SK-N-SH (cell line): ENCODE measurements around the gene PHF21A. TPM values are rescaled to one million over a fixed set of nuclear protein-coding genes. Genes with fewer than 3 reads are reported as not detected.

Source experiments
- CTCF ChIA-PET: fragments of 300-600, 350-600 bp; formaldehyde crosslinking; extraction: SDS; loops from one replicate; lab custom pipeline; 2021; lab: Yijun Ruan, JAX
- POLR2A ChIA-PET: fragments of 350-600 bp; sonication (Branson Sonifier 250); formaldehyde crosslinking; extraction: SDS; loops from one replicate; lab custom pipeline; 2020; ENCODE audit warnings: antibody characterized with exemption, inconsistent platforms; lab: Yijun Ruan, JAX
- DNase-seq: peaks from one replicate; pipeline ENCODE4 v3.0.0; 2012
- H2AFZ ChIP-seq: fragments of 200-600 bp; sonication (generic); 2 replicates; pipeline ENCODE4 v1.8.1; 2016; ENCODE audit warnings: antibody characterized with exemption, mild to moderate bottlenecking, low read depth
- H3F3A ChIP-seq: fragments of 200-600 bp; sonication (generic); replicated peaks from 2 replicates; pipeline ENCODE3; 2016; ENCODE audit warnings: antibody characterized with exemption, mild to moderate bottlenecking; ENCODE audit not compliant: insufficient read depth
- H3K27ac ChIP-seq, 2 experiments: fragments of 200-500 bp in 1 of 2; fragments of 200-600 bp in 1 of 2; sonication (Bioruptor generic) in 1 of 2; sonication (generic), shearing (Covaris generic) in 1 of 2; 2 replicates each; pipeline versions ENCODE4 v1.5.1 to v1.6.1; 2014 to 2016; ENCODE audit warnings: low read depth in 2 of 2, inconsistent platforms in 1 of 2, low read length in 1 of 2, mild to moderate bottlenecking in 1 of 2, mixed read lengths in 1 of 2
- H3K27me3 ChIP-seq: fragments of 200-600 bp; sonication (generic), shearing (Covaris generic); 2 replicates; pipeline ENCODE4 v1.6.1; 2016; ENCODE audit warnings: mixed run types; ENCODE audit not compliant: insufficient read depth
- H3K36me3 ChIP-seq, 2 experiments: fragments of 200-500 bp in 1 of 2; fragments of 200-600 bp in 1 of 2; sonication (Bioruptor generic) in 1 of 2; sonication (generic) in 1 of 2; replicated peaks in 1 of 2; 2 replicates each; pipeline versions ENCODE3 to v1.5.1; 2014 to 2016; ENCODE audit warnings: low read length in 1 of 2, mild to moderate bottlenecking in 1 of 2; ENCODE audit not compliant: insufficient read depth in 2 of 2, control insufficient read depth in 1 of 2
- H3K4me1 ChIP-seq, 2 experiments: fragments of 200-500 bp in 1 of 2; fragments of 200-600 bp in 1 of 2; sonication (Bioruptor generic) in 1 of 2; sonication (generic), shearing (Covaris generic) in 1 of 2; 2 replicates each; pipeline versions ENCODE4 v1.5.1 to v1.6.1; 2014 to 2016; ENCODE audit warnings: low read depth in 1 of 2, low read length in 1 of 2, mixed run types in 1 of 2; ENCODE audit not compliant: insufficient read depth in 2 of 2, control insufficient read depth in 1 of 2
- H3K4me2 ChIP-seq: fragments of 200-600 bp; sonication (generic), shearing (Covaris generic); 2 replicates; pipeline ENCODE4 v1.6.1; 2017; ENCODE audit warnings: mixed run types
- H3K4me3 ChIP-seq, 2 experiments: fragments of 200-500 bp in 1 of 2; fragments of 200-600 bp in 1 of 2; sonication (Bioruptor generic) in 1 of 2; sonication (generic), shearing (Covaris generic) in 1 of 2; 2 replicates each; pipeline versions ENCODE4 v1.5.1 to v1.8.1; 2014 to 2016; ENCODE audit warnings: low read depth in 2 of 2, inconsistent platforms in 1 of 2, low read length in 1 of 2, mild to moderate bottlenecking in 1 of 2, mixed read lengths in 1 of 2, moderate library complexity in 1 of 2
- H3K79me2 ChIP-seq: fragments of 200-600 bp; sonication (generic); 2 replicates; pipeline ENCODE4 v1.8.1; 2017; ENCODE audit warnings: mild to moderate bottlenecking; ENCODE audit not compliant: insufficient read depth
- H3K9ac ChIP-seq: fragments of 200-600 bp; sonication (generic); 2 replicates; pipeline ENCODE4 v1.6.1; 2017; ENCODE audit warnings: mixed run types
- H3K9me2 ChIP-seq: fragments of 200-600 bp; sonication (generic); 2 replicates; pipeline ENCODE4 v1.6.1; 2017; ENCODE audit warnings: mixed run types
- H3K9me3 ChIP-seq: fragments of 200-600 bp; sonication (generic); 2 replicates; pipeline ENCODE4 v1.6.1; 2017; ENCODE audit warnings: mixed run types, mild to moderate bottlenecking, moderate library complexity
- H4K20me1 ChIP-seq: fragments of 200-600 bp; sonication (generic); 2 replicates; pipeline ENCODE4 v1.6.1; 2017; ENCODE audit warnings: mild to moderate bottlenecking, mixed run types; ENCODE audit not compliant: insufficient read depth
- NFIC ChIP-seq: IDR thresholded peaks from 2 replicates; pipeline ENCODE4 v1.4.0; 2012; ENCODE audit warnings: borderline replicate concordance
- SMC3 ChIP-seq: IDR thresholded peaks from 2 replicates; pipeline ENCODE4 v1.6.1; 2012; ENCODE audit warnings: low read depth, low read length, improper control_type of control experiment
- TCF12 ChIP-seq: IDR thresholded peaks from 2 replicates; pipeline ENCODE4 v1.4.0; 2012
- WGBS: methylation state at CpG from one replicate; pipeline ENCODE4 v1.1.6; 2017; ENCODE audit warnings: low lambda C conversion rate; 5-methylcytosine and 5-hydroxymethylcytosine counted together
- polyA plus RNA-seq, 3 experiments: library from polyadenylated mRNA; depleted of rRNA; stranded (reverse); fragments of >200 nt; gene quantifications; 2 replicates each; pipeline ENCODE4 v1.2.3, GENCODE V29; 2012
- TF ChIP-seq, protein P1 (sequence below): fragments of 200-600 bp; sonication (generic); IDR thresholded peaks from 2 replicates; pipeline ENCODE4 v1.6.1; 2017; ENCODE audit warnings: antibody characterized with exemption, mild to moderate bottlenecking, moderate library complexity
- TF ChIP-seq, protein P2 (sequence below): IDR thresholded peaks from 2 replicates; pipeline ENCODE4 v1.4.0; 2012; ENCODE audit warnings: low read depth, borderline replicate concordance
- TF ChIP-seq, protein P3 (sequence below): IDR thresholded peaks from 2 replicates; pipeline ENCODE4 v1.6.1; 2012; ENCODE audit warnings: mild to moderate bottlenecking, low read depth, low read length, moderate library complexity
- TF ChIP-seq, protein P4 (sequence below): IDR thresholded peaks from 2 replicates; pipeline ENCODE4 v1.4.0; 2012; ENCODE audit warnings: low read depth, borderline replicate concordance

Gene PHF21A
- polyA plus RNA-seq, 1 of the 3 experiments (the other 2 are of a cell fraction) = 18.8 TPM

DNA sequence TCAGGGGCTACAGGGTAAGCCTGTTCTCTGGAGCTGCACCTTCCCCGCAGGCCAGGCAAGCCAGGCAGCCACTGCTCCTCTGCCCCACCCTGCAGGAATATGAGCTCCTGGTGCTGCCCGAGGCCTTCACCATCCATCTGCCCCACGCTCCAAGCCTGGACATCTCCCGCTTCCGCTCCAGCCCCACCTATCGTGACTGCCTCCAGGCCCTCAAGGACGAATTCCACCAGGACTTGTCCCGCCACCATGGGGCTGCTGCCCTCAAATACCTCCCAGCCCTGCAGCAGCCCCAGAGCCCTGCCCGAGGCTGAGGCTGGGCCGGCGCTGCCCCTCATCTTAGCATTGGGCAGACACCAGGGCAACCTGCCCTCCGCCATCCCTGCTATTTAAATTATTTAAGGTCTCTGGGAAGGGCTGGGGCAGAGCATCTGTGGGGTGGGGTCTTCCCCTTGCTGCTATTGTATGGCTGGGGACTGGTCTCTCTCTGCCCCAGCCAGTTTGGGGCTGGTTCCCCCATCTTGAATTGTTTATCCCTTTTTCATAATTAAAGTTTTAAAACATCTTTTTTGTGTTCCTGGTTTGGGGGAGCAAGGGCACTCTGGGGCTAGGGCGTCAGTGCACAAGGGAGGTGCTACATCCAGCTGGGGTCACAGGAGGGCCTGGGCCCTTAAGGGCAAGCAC, 192.6 kb downstream of the PHF21A start:
- TF ChIP-seq SMC3 (no peak), TCF12 (no peak), NFIC (no peak)
- TF ChIP-seq, protein P1, sequence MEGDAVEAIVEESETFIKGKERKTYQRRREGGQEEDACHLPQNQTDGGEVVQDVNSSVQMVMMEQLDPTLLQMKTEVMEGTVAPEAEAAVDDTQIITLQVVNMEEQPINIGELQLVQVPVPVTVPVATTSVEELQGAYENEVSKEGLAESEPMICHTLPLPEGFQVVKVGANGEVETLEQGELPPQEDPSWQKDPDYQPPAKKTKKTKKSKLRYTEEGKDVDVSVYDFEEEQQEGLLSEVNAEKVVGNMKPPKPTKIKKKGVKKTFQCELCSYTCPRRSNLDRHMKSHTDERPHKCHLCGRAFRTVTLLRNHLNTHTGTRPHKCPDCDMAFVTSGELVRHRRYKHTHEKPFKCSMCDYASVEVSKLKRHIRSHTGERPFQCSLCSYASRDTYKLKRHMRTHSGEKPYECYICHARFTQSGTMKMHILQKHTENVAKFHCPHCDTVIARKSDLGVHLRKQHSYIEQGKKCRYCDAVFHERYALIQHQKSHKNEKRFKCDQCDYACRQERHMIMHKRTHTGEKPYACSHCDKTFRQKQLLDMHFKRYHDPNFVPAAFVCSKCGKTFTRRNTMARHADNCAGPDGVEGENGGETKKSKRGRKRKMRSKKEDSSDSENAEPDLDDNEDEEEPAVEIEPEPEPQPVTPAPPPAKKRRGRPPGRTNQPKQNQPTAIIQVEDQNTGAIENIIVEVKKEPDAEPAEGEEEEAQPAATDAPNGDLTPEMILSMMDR = no peak
- TF ChIP-seq, protein P2, sequence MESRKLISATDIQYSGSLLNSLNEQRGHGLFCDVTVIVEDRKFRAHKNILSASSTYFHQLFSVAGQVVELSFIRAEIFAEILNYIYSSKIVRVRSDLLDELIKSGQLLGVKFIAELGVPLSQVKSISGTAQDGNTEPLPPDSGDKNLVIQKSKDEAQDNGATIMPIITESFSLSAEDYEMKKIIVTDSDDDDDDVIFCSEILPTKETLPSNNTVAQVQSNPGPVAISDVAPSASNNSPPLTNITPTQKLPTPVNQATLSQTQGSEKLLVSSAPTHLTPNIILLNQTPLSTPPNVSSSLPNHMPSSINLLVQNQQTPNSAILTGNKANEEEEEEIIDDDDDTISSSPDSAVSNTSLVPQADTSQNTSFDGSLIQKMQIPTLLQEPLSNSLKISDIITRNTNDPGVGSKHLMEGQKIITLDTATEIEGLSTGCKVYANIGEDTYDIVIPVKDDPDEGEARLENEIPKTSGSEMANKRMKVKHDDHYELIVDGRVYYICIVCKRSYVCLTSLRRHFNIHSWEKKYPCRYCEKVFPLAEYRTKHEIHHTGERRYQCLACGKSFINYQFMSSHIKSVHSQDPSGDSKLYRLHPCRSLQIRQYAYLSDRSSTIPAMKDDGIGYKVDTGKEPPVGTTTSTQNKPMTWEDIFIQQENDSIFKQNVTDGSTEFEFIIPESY = no peak
- TF ChIP-seq, protein P3, sequence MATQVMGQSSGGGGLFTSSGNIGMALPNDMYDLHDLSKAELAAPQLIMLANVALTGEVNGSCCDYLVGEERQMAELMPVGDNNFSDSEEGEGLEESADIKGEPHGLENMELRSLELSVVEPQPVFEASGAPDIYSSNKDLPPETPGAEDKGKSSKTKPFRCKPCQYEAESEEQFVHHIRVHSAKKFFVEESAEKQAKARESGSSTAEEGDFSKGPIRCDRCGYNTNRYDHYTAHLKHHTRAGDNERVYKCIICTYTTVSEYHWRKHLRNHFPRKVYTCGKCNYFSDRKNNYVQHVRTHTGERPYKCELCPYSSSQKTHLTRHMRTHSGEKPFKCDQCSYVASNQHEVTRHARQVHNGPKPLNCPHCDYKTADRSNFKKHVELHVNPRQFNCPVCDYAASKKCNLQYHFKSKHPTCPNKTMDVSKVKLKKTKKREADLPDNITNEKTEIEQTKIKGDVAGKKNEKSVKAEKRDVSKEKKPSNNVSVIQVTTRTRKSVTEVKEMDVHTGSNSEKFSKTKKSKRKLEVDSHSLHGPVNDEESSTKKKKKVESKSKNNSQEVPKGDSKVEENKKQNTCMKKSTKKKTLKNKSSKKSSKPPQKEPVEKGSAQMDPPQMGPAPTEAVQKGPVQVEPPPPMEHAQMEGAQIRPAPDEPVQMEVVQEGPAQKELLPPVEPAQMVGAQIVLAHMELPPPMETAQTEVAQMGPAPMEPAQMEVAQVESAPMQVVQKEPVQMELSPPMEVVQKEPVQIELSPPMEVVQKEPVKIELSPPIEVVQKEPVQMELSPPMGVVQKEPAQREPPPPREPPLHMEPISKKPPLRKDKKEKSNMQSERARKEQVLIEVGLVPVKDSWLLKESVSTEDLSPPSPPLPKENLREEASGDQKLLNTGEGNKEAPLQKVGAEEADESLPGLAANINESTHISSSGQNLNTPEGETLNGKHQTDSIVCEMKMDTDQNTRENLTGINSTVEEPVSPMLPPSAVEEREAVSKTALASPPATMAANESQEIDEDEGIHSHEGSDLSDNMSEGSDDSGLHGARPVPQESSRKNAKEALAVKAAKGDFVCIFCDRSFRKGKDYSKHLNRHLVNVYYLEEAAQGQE = no peak
- TF ChIP-seq, protein P4, sequence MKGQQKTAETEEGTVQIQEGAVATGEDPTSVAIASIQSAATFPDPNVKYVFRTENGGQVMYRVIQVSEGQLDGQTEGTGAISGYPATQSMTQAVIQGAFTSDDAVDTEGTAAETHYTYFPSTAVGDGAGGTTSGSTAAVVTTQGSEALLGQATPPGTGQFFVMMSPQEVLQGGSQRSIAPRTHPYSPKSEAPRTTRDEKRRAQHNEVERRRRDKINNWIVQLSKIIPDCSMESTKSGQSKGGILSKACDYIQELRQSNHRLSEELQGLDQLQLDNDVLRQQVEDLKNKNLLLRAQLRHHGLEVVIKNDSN = no peak
- Histone ChIP-seq H3K4me2 (no peak overlapping the region), H3K79me2 (no peaks in the 10 kb centered on the region), H3K9ac (no peak overlapping the region), H4K20me1 (no peaks in the 10 kb centered on the region), H3K27me3 (no peaks in the 10 kb centered on the region), H3K9me2 (no peaks in the 10 kb centered on the region), H3K36me3 (peaks cover 10% of the 10 kb centered on the region in 2 experiments), H3K4me1 (peaks cover 0 to 5% of the 10 kb centered on the region in 2 experiments; a peak in 1 of 4 replicates), H3K9me3 (no peaks in the 10 kb centered on the region), H2AFZ (no peak overlapping the region), H3K4me3 (no peak overlapping the region), H3K27ac (no peak overlapping the region), H3F3A (no peaks in the 10 kb centered on the region)
- 89% methylated on average over 12 of the region's 13 CpGs for WGBS
- DNase-seq = no peak
- ChIA-PET CTCF (interaction anchor here (5.0 kb wide), 1 partner anchor 56 kb away, joined by 25 read pairs; no protein-coding TSS in a partner anchor), POLR2A (no interaction called here)
